Neural progenitor cell (in vitro differentiated cells): ENCODE data around the gene CAMSAP1. TPM values are rescaled to one million over a fixed set of nuclear protein-coding genes. Genes with fewer than 3 reads are reported as not detected.

Experiments
- DNase-seq: peaks from one replicate; pipeline ENCODE4 v3.0.0-alpha.2; 2016; ENCODE audit warnings: low spot score
- H2AFZ ChIP-seq: fragments of 200-600 bp; sonication (generic); replicated peaks from 2 replicates; pipeline ENCODE4 v1.6.1; 2016; ENCODE audit warnings: antibody characterized with exemption
- H3F3A ChIP-seq: fragments of 200-600 bp; sonication (generic); 2 replicates; pipeline ENCODE4 v1.6.1; 2016; ENCODE audit warnings: antibody characterized with exemption, low read depth
- H3K27ac ChIP-seq: fragments of 200-600 bp; sonication (generic); 2 replicates; pipeline ENCODE4 v1.5.1; 2016; ENCODE audit warnings: mild to moderate bottlenecking
- H3K27me3 ChIP-seq: fragments of 200-600 bp; sonication (generic); 2 replicates; pipeline ENCODE4 v1.6.1; 2016; ENCODE audit warnings: mild to moderate bottlenecking, moderate library complexity
- H3K36me3 ChIP-seq: fragments of 200-600 bp; sonication (generic); 2 replicates; pipeline ENCODE4 v1.5.1; 2016
- H3K4me1 ChIP-seq: fragments of 200-600 bp; sonication (generic); 2 replicates; pipeline ENCODE4 v1.6.1; 2016; ENCODE audit warnings: mixed run types
- H3K4me2 ChIP-seq: fragments of 200-600 bp; sonication (generic); 2 replicates; pipeline ENCODE4 v1.6.1; 2016
- H3K4me3 ChIP-seq: fragments of 200-600 bp; sonication (generic); 2 replicates; pipeline ENCODE4 v1.5.1; 2016
- H3K79me2 ChIP-seq: fragments of 200-600 bp; sonication (generic); 2 replicates; pipeline ENCODE4 v1.6.1; 2016; ENCODE audit warnings: low read depth
- H3K9ac ChIP-seq: fragments of 200-600 bp; sonication (generic); 2 replicates; pipeline ENCODE4 v1.6.1; 2016
- H3K9me3 ChIP-seq: fragments of 200-600 bp; sonication (generic); 2 replicates; pipeline ENCODE4 v1.5.1; 2016; ENCODE audit warnings: low read depth
- H4K20me1 ChIP-seq: fragments of 200-600 bp; sonication (generic); 2 replicates; pipeline ENCODE4 v1.6.1; 2016; ENCODE audit warnings: low read depth
- H3K27ac Mint-ChIP-seq: 3 replicates; pipeline ENCODE4 v1.8.0; 2021; ENCODE audit warnings: mixed read lengths
- H3K27me3 Mint-ChIP-seq: 2 replicates; pipeline ENCODE4 v1.8.0; 2022; ENCODE audit warnings: low read depth, mild to moderate bottlenecking, inconsistent platforms, moderate library complexity, mixed read lengths; ENCODE audit not compliant: insufficient read depth
- H3K36me3 Mint-ChIP-seq: 3 replicates; pipeline ENCODE4 v1.8.0; 2021; ENCODE audit warnings: mixed read lengths
- H3K4me1 Mint-ChIP-seq: 3 replicates; pipeline ENCODE4 v1.8.0; 2021; ENCODE audit warnings: mixed read lengths
- H3K4me3 Mint-ChIP-seq: 3 replicates; pipeline ENCODE4 v1.8.0; 2021; ENCODE audit warnings: mild to moderate bottlenecking, moderate library complexity, mixed read lengths
- H3K9me3 Mint-ChIP-seq: 3 replicates; pipeline ENCODE4 v1.8.0; 2020; ENCODE audit warnings: mixed read lengths
- EZH2 ChIP-seq: fragments of 200-600 bp; sonication (generic); IDR thresholded peaks from 2 replicates; pipeline ENCODE4 v1.6.1; 2017; ENCODE audit warnings: antibody characterized with exemption, mild to moderate bottlenecking, moderate library complexity
- EZH2phosphoT487 ChIP-seq: fragments of 200-600 bp; sonication (generic); IDR thresholded peaks from 2 replicates; pipeline ENCODE4 v1.6.1; 2017; ENCODE audit warnings: antibody characterized with exemption
- total RNA-seq: library from RNA; depleted of rRNA; stranded (reverse); fragments of >200 nt; gene quantifications from 2 replicates; pipeline ENCODE4 v1.2.3, GENCODE V29; 2015; ENCODE audit warnings: low replicate concordance
- TF ChIP-seq, protein P1 (sequence below): fragments of 200-600 bp; sonication (generic); IDR thresholded peaks from 2 replicates; pipeline ENCODE4 v1.5.1; 2017; ENCODE audit warnings: antibody characterized with exemption, mild to moderate bottlenecking

The CAMSAP1 gene
- total RNA-seq, 1 donor from 2014 or later: 39.3 TPM

DNA sequence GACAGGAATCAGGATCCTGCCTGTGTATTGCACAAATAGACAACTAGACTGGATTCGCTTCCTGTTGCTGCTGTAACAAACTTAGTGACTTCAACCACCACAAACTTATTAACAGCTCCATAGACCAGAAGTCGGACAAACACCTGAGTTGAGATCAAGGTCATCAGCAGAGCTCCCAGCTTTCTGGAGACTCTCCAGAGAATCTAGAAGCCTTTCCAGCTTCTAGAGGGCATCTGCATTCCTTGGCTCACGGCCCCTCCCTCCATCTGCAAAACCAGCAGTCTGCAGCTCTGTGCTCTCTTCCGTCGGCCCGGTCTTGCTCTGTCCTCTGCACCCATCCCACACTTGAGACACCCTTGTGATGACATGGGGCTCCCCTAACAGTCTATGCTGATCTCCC is 106.3 kb downstream of the CAMSAP1 start:
- peaks cover 8% of the 10 kb centered on the region for H3K4me1 ChIP-seq
- H3K9me3 ChIP-seq: no peaks in the 10 kb centered on the region
- H3F3A ChIP-seq: no peaks in the 10 kb centered on the region
- H3K4me2 ChIP-seq: no peak overlapping the region
- H3K27me3 Mint-ChIP-seq: peaks cover 4% of the 10 kb centered on the region
- no peaks in the 10 kb centered on the region for H3K9me3 Mint-ChIP-seq
- H3K36me3 Mint-ChIP-seq: peaks cover 5% of the 10 kb centered on the region
- no peak overlapping the region for H3K4me3 ChIP-seq
- no peak for TF ChIP-seq EZH2
- TF ChIP-seq, protein P1, sequence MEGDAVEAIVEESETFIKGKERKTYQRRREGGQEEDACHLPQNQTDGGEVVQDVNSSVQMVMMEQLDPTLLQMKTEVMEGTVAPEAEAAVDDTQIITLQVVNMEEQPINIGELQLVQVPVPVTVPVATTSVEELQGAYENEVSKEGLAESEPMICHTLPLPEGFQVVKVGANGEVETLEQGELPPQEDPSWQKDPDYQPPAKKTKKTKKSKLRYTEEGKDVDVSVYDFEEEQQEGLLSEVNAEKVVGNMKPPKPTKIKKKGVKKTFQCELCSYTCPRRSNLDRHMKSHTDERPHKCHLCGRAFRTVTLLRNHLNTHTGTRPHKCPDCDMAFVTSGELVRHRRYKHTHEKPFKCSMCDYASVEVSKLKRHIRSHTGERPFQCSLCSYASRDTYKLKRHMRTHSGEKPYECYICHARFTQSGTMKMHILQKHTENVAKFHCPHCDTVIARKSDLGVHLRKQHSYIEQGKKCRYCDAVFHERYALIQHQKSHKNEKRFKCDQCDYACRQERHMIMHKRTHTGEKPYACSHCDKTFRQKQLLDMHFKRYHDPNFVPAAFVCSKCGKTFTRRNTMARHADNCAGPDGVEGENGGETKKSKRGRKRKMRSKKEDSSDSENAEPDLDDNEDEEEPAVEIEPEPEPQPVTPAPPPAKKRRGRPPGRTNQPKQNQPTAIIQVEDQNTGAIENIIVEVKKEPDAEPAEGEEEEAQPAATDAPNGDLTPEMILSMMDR: no peak
- TF ChIP-seq EZH2phosphoT487: no peak
- H3K27me3 ChIP-seq: no peaks in the 10 kb centered on the region
- no peak overlapping the region for H3K4me3 Mint-ChIP-seq
- no peak overlapping the region for H3K27ac Mint-ChIP-seq
- no peaks in the 10 kb centered on the region for H4K20me1 ChIP-seq
- H3K79me2 ChIP-seq: no peaks in the 10 kb centered on the region
- H3K9ac ChIP-seq: no peak overlapping the region
- no peak overlapping the region for H2AFZ ChIP-seq
- no peak overlapping the region for H3K27ac ChIP-seq
- H3K4me1 Mint-ChIP-seq: peaks cover 9% of the 10 kb centered on the region
- DNase-seq: no peak
- H3K36me3 ChIP-seq: no peaks in the 10 kb centered on the region

- Histone ChIP-seq H3K79me2 (no peaks in the 10 kb centered on the region), H3K4me2 (no peak overlapping the region), H3K9ac (no peak overlapping the region), H3K36me3 (no peaks in the 10 kb centered on the region), H3K27ac (no peak overlapping the region), H3K27me3 (no peaks in the 10 kb centered on the region), H3K4me3 (no peak overlapping the region), H3K9me3 (no peaks in the 10 kb centered on the region), H2AFZ (no peak overlapping the region), H3F3A (no peaks in the 10 kb centered on the region), H4K20me1 (no peaks in the 10 kb centered on the region), H3K4me1 (peaks cover 8% of the 10 kb centered on the region)
- no peak for DNase-seq
- Mint-ChIP-seq H3K36me3 (peaks cover 3% of the 10 kb centered on the region), H3K27me3 (peaks cover 4% of the 10 kb centered on the region), H3K9me3 (no peaks in the 10 kb centered on the region), H3K4me3 (no peak overlapping the region), H3K4me1 (peaks cover 6% of the 10 kb centered on the region), H3K27ac (peak overlapping the region; percentile 63)
- TF ChIP-seq EZH2 (no peak), EZH2phosphoT487 (no peak)
- TF ChIP-seq, protein P1: no peak
Observed at GRCh38 chr9:135799261-135799660, 108.1 kb downstream of the CAMSAP1 start.

DNA sequence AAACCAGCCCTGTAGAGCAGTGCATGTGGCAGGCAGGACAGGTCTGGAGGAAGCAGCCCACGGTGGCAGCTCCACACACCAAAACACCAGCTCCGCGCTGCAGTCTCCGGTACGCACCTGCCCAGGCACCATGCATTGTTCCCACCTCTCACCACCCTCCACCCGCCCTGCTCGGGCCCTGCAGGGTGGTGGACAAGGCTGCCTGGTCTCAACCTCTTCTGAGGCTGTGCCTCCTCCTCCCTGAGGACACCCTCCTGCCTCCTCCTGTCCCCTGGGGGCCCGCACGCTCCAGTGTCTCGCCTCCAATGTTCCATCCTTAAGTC is 109.1 kb downstream of the CAMSAP1 start:
- Histone ChIP-seq H3K9me3 (no peaks in the 10 kb centered on the region), H3K4me2 (no peak overlapping the region), H3K4me1 (peaks cover 6% of the 10 kb centered on the region), H3K79me2 (no peaks in the 10 kb centered on the region), H2AFZ (no peak overlapping the region), H3K27ac (no peak overlapping the region), H3K27me3 (no peaks in the 10 kb centered on the region), H3K4me3 (no peak overlapping the region), H4K20me1 (no peaks in the 10 kb centered on the region), H3F3A (no peaks in the 10 kb centered on the region), H3K9ac (no peak overlapping the region), H3K36me3 (no peaks in the 10 kb centered on the region)
- peaks cover 3% of the 10 kb centered on the region for H3K36me3 Mint-ChIP-seq
- peaks cover 6% of the 10 kb centered on the region for H3K4me1 Mint-ChIP-seq
- no peak overlapping the region for H3K27ac Mint-ChIP-seq
- H3K4me3 Mint-ChIP-seq: no peak overlapping the region
- H3K9me3 Mint-ChIP-seq: no peaks in the 10 kb centered on the region
- H3K27me3 Mint-ChIP-seq: peaks cover 4% of the 10 kb centered on the region
- TF ChIP-seq EZH2 (no peak), EZH2phosphoT487 (no peak)
- TF ChIP-seq, protein P1: no peak
- no peak for DNase-seq
